GM12878 (cell line): ENCODE results near the gene FBXO33. TPM values are rescaled to one million over a fixed set of nuclear protein-coding genes. Genes with fewer than 3 reads are reported as not detected.

Source experiments
- ATAC-seq: fragments of 200-7000 bp; cut with Tn5 transposase; 3 replicates; pipeline ENCODE4 v1.9.1; 2020; ENCODE audit warnings: mild to moderate bottlenecking, moderate library complexity
- BruUV-seq: library from RNA; stranded (reverse); fragments of 400-500 nt; replicated peaks from 2 replicates; lab custom pipeline; 2021; lab: Mats Ljungman, UMichigan
- CTCF ChIA-PET: fragments of 300-600 bp; sonication (Branson Sonifier 250); formaldehyde crosslinking; extraction: SDS; loops from one replicate; lab custom pipeline; 2021; ENCODE audit warnings: inconsistent platforms; lab: Yijun Ruan, JAX
- POLR2A ChIA-PET: fragments of 350-600 bp; formaldehyde crosslinking; extraction: SDS; loops from one replicate; lab custom pipeline; 2021; ENCODE audit warnings: inconsistent platforms; lab: Charles Lee
- RAD21 ChIA-PET: fragments of 300-600 bp; sonication (Branson Sonifier 250); formaldehyde crosslinking; loops from one replicate; lab custom pipeline; 2023; ENCODE audit warnings: antibody characterized with exemption; ENCODE audit not compliant: unreplicated experiment; lab: Charles Lee
- SMC1A ChIA-PET: fragments of 300-600 bp; sonication (Branson Sonifier 250); formaldehyde crosslinking; loops from one replicate; lab custom pipeline; 2023; ENCODE audit not compliant: unreplicated experiment, uncharacterized antibody; lab: Charles Lee
- DNase-seq: peaks from one replicate; pipeline ENCODE4 v3.0.0-alpha.2; 2011; ENCODE audit warnings: low read depth, low spot score
- FAIRE-seq: peaks from 3 replicates; lab custom pipeline; 2011; peaks lifted over from hg19 to GRCh38; lab: Jason Lieb, UNC
- H2AFZ ChIP-seq: 2 replicates; pipeline ENCODE4 v1.6.0; 2011; ENCODE audit warnings: low read depth, low read length, control low read depth; ENCODE audit not compliant: control insufficient read depth
- H3K27ac ChIP-seq: 2 replicates; pipeline ENCODE4 v1.5.1; 2011; ENCODE audit warnings: control low read depth; ENCODE audit not compliant: control insufficient read depth, insufficient read depth
- H3K27me3 ChIP-seq, 2 experiments: replicated peaks in 1 of 2; 2 replicates each; pipeline versions ENCODE4 v1.6.0 to v1.6.1; 2011; ENCODE audit warnings: low read length in 1 of 2; ENCODE audit not compliant: control insufficient read depth in 2 of 2, insufficient read depth in 2 of 2
- H3K36me3 ChIP-seq, 2 experiments: 2 replicates each; pipeline ENCODE4 v1.5.1; 2011; ENCODE audit warnings: low read length in 1 of 2; ENCODE audit not compliant: control insufficient read depth in 2 of 2, insufficient read depth in 2 of 2
- H3K4me1 ChIP-seq: 2 replicates; pipeline ENCODE4 v1.6.1; 2011; ENCODE audit warnings: mild to moderate bottlenecking, low read length, moderate library complexity, mixed read lengths; ENCODE audit not compliant: control insufficient read depth, insufficient read depth
- H3K4me2 ChIP-seq: 2 replicates; pipeline ENCODE4 v1.6.0; 2011; ENCODE audit warnings: control low read depth; ENCODE audit not compliant: control insufficient read depth, insufficient read depth
- H3K4me3 ChIP-seq: fragments of 200-600 bp; sonication (generic); 2 replicates; pipeline ENCODE4 v1.5.1; 2016
- H3K79me2 ChIP-seq: 2 replicates; pipeline ENCODE4 v1.6.0; 2011; ENCODE audit warnings: low read length; ENCODE audit not compliant: control insufficient read depth, insufficient read depth
- H3K9ac ChIP-seq: 2 replicates; pipeline ENCODE4 v1.8.0; 2011; ENCODE audit warnings: low read length, control low read depth, mixed read lengths; ENCODE audit not compliant: control insufficient read depth, insufficient read depth
- H3K9me3 ChIP-seq: replicated peaks from 3 replicates; pipeline ENCODE4 v1.5.1; 2011; ENCODE audit warnings: mild to moderate bottlenecking, low read length; ENCODE audit not compliant: control insufficient read depth, insufficient read depth
- H4K20me1 ChIP-seq: 2 replicates; pipeline ENCODE4 v1.6.0; 2011; ENCODE audit not compliant: control insufficient read depth, insufficient read depth
- BHLHE40 ChIP-seq, 2 experiments: fragments of 450-650 bp in 1 of 2; IDR thresholded peaks; 2 replicates each; pipeline ENCODE4 v1.6.1; 2011 to 2017; ENCODE audit warnings: low read depth in 2 of 2, borderline replicate concordance in 1 of 2, improper control_type of control experiment in 1 of 2, low read length in 1 of 2, mild to moderate bottlenecking in 1 of 2
- CBFB ChIP-seq: IDR thresholded peaks from 2 replicates; pipeline ENCODE4 v1.6.1; 2016; ENCODE audit warnings: antibody characterized with exemption, low read depth
- CEBPZ ChIP-seq: fragments of 150-350 bp; IDR thresholded peaks from 2 replicates; pipeline ENCODE4 v1.6.1; 2016; ENCODE audit warnings: low read depth, low read length
- CHD1 ChIP-seq: IDR thresholded peaks from 2 replicates; pipeline ENCODE4 v1.6.1; 2012; ENCODE audit warnings: low read depth, low read length, improper control_type of control experiment
- DPF2 ChIP-seq: fragments of 450-650 bp; IDR thresholded peaks from 2 replicates; pipeline ENCODE4 v1.6.1; 2017; ENCODE audit warnings: mild to moderate bottlenecking
- E2F4 ChIP-seq: IDR thresholded peaks from 2 replicates; pipeline ENCODE4 v1.6.1; 2012; ENCODE audit warnings: low read depth, low read length, improper control_type of control experiment
- HDAC6 ChIP-seq: fragments of 200-600 bp; sonication (generic); IDR thresholded peaks from one replicate; pipeline ENCODE4 v1.8.0; 2017; ENCODE audit warnings: antibody characterized with exemption; ENCODE audit not compliant: unreplicated experiment
- HSF1 ChIP-seq: fragments of 150-350 bp; IDR thresholded peaks from 2 replicates; pipeline ENCODE4 v1.6.1; 2014; ENCODE audit warnings: mild to moderate bottlenecking, low read depth, low read length
- MTA3 ChIP-seq: IDR thresholded peaks from 2 replicates; pipeline ENCODE4 v1.6.1; 2012; ENCODE audit warnings: low read length, inconsistent platforms, borderline replicate concordance
- RAD51 ChIP-seq: fragments of 450-650 bp; IDR thresholded peaks from 2 replicates; pipeline ENCODE4 v1.6.1; 2016; ENCODE audit warnings: moderate library complexity, mild to moderate bottlenecking, inconsistent platforms
- SIX5 ChIP-seq: IDR thresholded peaks from 2 replicates; pipeline ENCODE4 v1.6.1; 2011; ENCODE audit warnings: mild to moderate bottlenecking, low read depth, low read length, moderate library complexity; ENCODE audit not compliant: severe bottlenecking
- SREBF2 ChIP-seq: IDR thresholded peaks from 2 replicates; pipeline ENCODE4 v1.6.1; 2012; ENCODE audit warnings: mild to moderate bottlenecking, low read length
- YY1 ChIP-seq: IDR thresholded peaks from 2 replicates; pipeline ENCODE4 v1.6.1; 2011; ENCODE audit warnings: low read depth, mild to moderate bottlenecking, low read length
- ZBED1 ChIP-seq: IDR thresholded peaks from 2 replicates; pipeline ENCODE4 v1.6.1; 2016; ENCODE audit warnings: borderline replicate concordance
- ZNF384 ChIP-seq: IDR thresholded peaks from 2 replicates; pipeline ENCODE4 v1.6.1; 2012; ENCODE audit warnings: low read depth, mild to moderate bottlenecking, low read length, improper control_type of control experiment, borderline replicate concordance
- WGBS: methylation state at CpG from one replicate; pipeline ENCODE4 v1.1.6; 2016; ENCODE audit warnings: low lambda C conversion rate; ENCODE audit not compliant: insufficient replicate concordance, insufficient coverage; ENCODE audit errors: missing lambda C conversion rate; 5-methylcytosine and 5-hydroxymethylcytosine counted together
- in situ Hi-C: fragments of 300-500 bp; cut with MboI; formaldehyde crosslinking; loops from 9 replicates; pipeline ENCODE4 v1.14.3; 2018; ENCODE audit warnings: mixed read lengths
- intact Hi-C: fragments of 100-400 bp; cut with micrococcal nuclease; formaldehyde crosslinking; loops from one replicate; pipeline ENCODE4 v1.14.2; 2022; ENCODE audit not compliant: unreplicated experiment
- polyA plus RNA-seq, 11 experiments: library from polyadenylated mRNA; depleted of rRNA in 4 of 11; unstranded in 6 of 11; stranded (reverse) in 5 of 11; fragments of >200 nt; fragmentation: Nextera tagmentation in 4 of 11; fragmentation: Illumina TruSeq in 1 of 11; extraction: Ambion mirVana in 4 of 11; extraction: Trizol in 1 of 11; gene quantifications; 1 replicate in 1 of 11; 2 replicates in 10 of 11; pipeline versions ENCODE4 v1.2.1 to v1.2.3, GENCODE V29; 2011 to 2016; ENCODE audit warnings: inconsistent platforms in 2 of 11, missing spikeins in 2 of 11, low read depth in 1 of 11
- total RNA-seq, 4 experiments: library from RNA; depleted of rRNA in 3 of 4; stranded (reverse); fragments of >200 nt in 3 of 4; fragmentation: Illumina TruSeq in 1 of 4; extraction: Trizol in 1 of 4; gene quantifications; 2 replicates each; pipeline versions ENCODE4 v1.2.1 to v1.2.3, GENCODE V29; 2013 to 2021

FBXO33 gene
- total and polyA plus RNA-seq, 10 of the 15 experiments (the other 5 are each of a cell fraction or from before 2014, with no cell fraction given) = 4.7 to 56.9 (median 19.6) TPM

- no peak overlapping the region for H3K4me2 ChIP-seq
- no peaks in the 10 kb centered on the region; a peak in 1 of 4 replicates for H3K36me3 ChIP-seq
- 100% methylated on average over 1 of the region's 1 CpG for WGBS
- no peak overlapping the region for H3K9ac ChIP-seq
- no peaks in the 10 kb centered on the region for H3K79me2 ChIP-seq
- no TSS peak for BruUV-seq
- POLR2A ChIA-PET = no interaction called here
- SMC1A ChIA-PET = interaction anchor here (1.2 to 1.8 kb wide), 3 partner anchors 61 to 256 kb away, joined by 3 to 5 read pairs (median 5); no protein-coding TSS in a partner anchor
- no peak overlapping the region for H2AFZ ChIP-seq
- intact Hi-C loops (no loop called here), in situ Hi-C loops (no loop called here)
- DNase-seq (no peak), ATAC-seq (no peak), FAIRE-seq (no peak)
- no peak overlapping the region for H3K27ac ChIP-seq
- RAD21 ChIA-PET = no interaction called here
- no peaks in the 10 kb centered on the region for H4K20me1 ChIP-seq
- no peak overlapping the region for H3K4me3 ChIP-seq
- H3K27me3 ChIP-seq = no peaks in the 10 kb centered on the region
- CTCF ChIA-PET = interaction anchor here (0.6 to 1.0 kb wide), 3 partner anchors 17 to 267 kb away, joined by 3 to 5 read pairs (median 3); no protein-coding TSS in a partner anchor
- no peak for TF ChIP-seq BHLHE40 (IDR thresholded peaks at IDR 0.05; ENCODE audit: borderline replicate concordance in 1 of 2, low read depth in 2 of 2, low read length in 1 of 2)
- no peak for TF ChIP-seq YY1
- no peak for TF ChIP-seq CEBPZ
- TF ChIP-seq HDAC6 = no peak
- no peak for TF ChIP-seq ZBED1
- no peak for TF ChIP-seq CHD1
- TF ChIP-seq ZNF384 = no peak
- no peak for TF ChIP-seq RAD51
- TF ChIP-seq SREBF2 = no peak
- TF ChIP-seq E2F4 = no peak
- no peak for TF ChIP-seq MTA3
- no peak for TF ChIP-seq HSF1
- TF ChIP-seq SIX5 = no peak
- no peak for TF ChIP-seq DPF2
- no peak for TF ChIP-seq CBFB
- peaks cover 2% of the 10 kb centered on the region; the same call in 1 of the 3 replicates for H3K9me3 ChIP-seq
- no peaks in the 10 kb centered on the region for H3K4me1 ChIP-seq
Measured at GRCh38 chr14:39365354-39365753, 66.9 kb downstream of the FBXO33 start.
